ENCODE data around the gene PRKCE. TPM values are rescaled to one million over a fixed set of nuclear protein-coding genes. Genes with fewer than 3 reads are reported as not detected.

Gene PRKCE
- total and polyA plus RNA-seq, 2 donors (not counting 3 experiments of a cell fraction or from before 2014, with no cell fraction given) = 27.9 to 33.9 TPM

GRCh38 chr2:46232860-46233259 lies 581.4 kb downstream of the PRKCE start:
- Histone ChIP-seq H3K4me3 (replicated peaks in 1 of 3; ENCODE audit: insufficient read depth in 1 of 3, low read depth in 1 of 3, low read length in 3 of 3) (no peak overlapping the region), H3K27me3 (ENCODE audit: control insufficient read depth in 2 of 2, insufficient read depth in 2 of 2, low read length in 2 of 2) (no peaks in the 10 kb centered on the region), H3K27ac (ENCODE audit: insufficient read depth, low read depth, low read length) (no peak overlapping the region), H3K36me3 (ENCODE audit: control insufficient read depth in 2 of 2, extremely low read depth in 1 of 2, insufficient read depth in 2 of 2, low read length in 2 of 2) (no peaks in the 10 kb centered on the region), H4K20me1 (replicated peaks; ENCODE audit: control insufficient read depth, extremely low read depth, insufficient read depth, low read length) (no peaks in the 10 kb centered on the region), H3K4me1 (ENCODE audit: control insufficient read depth, extremely low read depth, insufficient read depth, low read length) (no peaks in the 10 kb centered on the region), H2AFZ (ENCODE audit: low read depth, low read length) (no peak overlapping the region), H3K4me2 (ENCODE audit: insufficient read depth, low read length) (no peak overlapping the region), H3K79me2 (ENCODE audit: control insufficient read depth, insufficient read depth, low read length) (no peaks in the 10 kb centered on the region), H3K9ac (replicated peaks; ENCODE audit: extremely low read depth, insufficient read depth, low read length) (no peak overlapping the region), H3K9me1 (replicated peaks; ENCODE audit: control insufficient read depth, extremely low read depth, insufficient read depth, low read length) (no peaks in the 10 kb centered on the region), H3K9me3 (replicated peaks; ENCODE audit: control insufficient read depth, insufficient read depth, low read length) (no peaks in the 10 kb centered on the region)
- dilution Hi-C loops (cut with MboI; ENCODE audit: extremely low pct_ligation_motif_present, low sequenced_read_pairs) (no loop called here), intact Hi-C loops (cut with micrococcal nuclease) (no loop called here)
- BruUV-seq (replicated peaks) = no TSS peak
- DNase-seq (ENCODE audit: low read depth, low spot score) = no peak
- POLR2A ChIA-PET = no interaction called here
- CTCF ChIA-PET = interaction anchor here (3.0 kb wide), 1 partner anchor 9 kb away, joined by 13 read pairs; no protein-coding TSS in a partner anchor
- no peak for FAIRE-seq
- TF ChIP-seq MAX (IDR thresholded peaks at IDR 0.05; ENCODE audit: insufficient read depth, insufficient read length) (no peak), EZH2 (IDR thresholded peaks at IDR 0.05; ENCODE audit: borderline replicate concordance, low read depth, low read length, severe bottlenecking) (no peak), CTCF (IDR thresholded peaks at IDR 0.05; ENCODE audit: extremely low read depth in 1 of 2, insufficient read depth in 1 of 2, low read depth in 1 of 2, low read length in 2 of 2) (no peak), FOS (IDR thresholded peaks at IDR 0.05; ENCODE audit: borderline replicate concordance, insufficient read depth, low read length) (no peak), MYC (IDR thresholded peaks at IDR 0.05; ENCODE audit: low read depth, low read length) (no peak), POLR2AphosphoS5 (IDR thresholded peaks at IDR 0.05; ENCODE audit: insufficient read depth, low read depth, low read length) (no peak), JUN (IDR thresholded peaks at IDR 0.05; ENCODE audit: borderline replicate concordance, insufficient read depth, insufficient read length, low read depth) (no peak), GATA2 (IDR thresholded peaks at IDR 0.05; ENCODE audit: insufficient read depth, insufficient read length, low read depth, low read length) (no peak), POLR2A (IDR thresholded peaks at IDR 0.05; ENCODE audit: low read depth, low read length) (no peak)
